Thoracic aorta (tissue), 2 donors: ENCODE results near the gene LYRM4. TPM values are rescaled to one million over a fixed set of nuclear protein-coding genes. Genes with fewer than 3 reads are reported as not detected.

Experiments used
- ATAC-seq: fragments of 150-250 bp; one replicate; pipeline ENCODE4 v1.8.0; 2017; ENCODE audit warnings: low read depth; ENCODE audit not compliant: insufficient number of reproducible peaks, low FRiP score
- DNase-seq: peaks from one replicate; pipeline ENCODE4 v3.0.0-alpha.2; 2020; ENCODE audit warnings: low spot score
- H3K27ac ChIP-seq, 2 donors: fragments of 200-600 bp; sonication (generic); 1 replicate in 1 of 2; 2 replicates in 1 of 2; pipeline ENCODE4 v1.5.1; 2016; ENCODE audit warnings: mild to moderate bottlenecking in 2 of 2, moderate library complexity in 2 of 2
- H3K27me3 ChIP-seq: fragments of 200-600 bp; sonication (generic); replicated peaks from 2 replicates; pipeline ENCODE4 v1.6.0; 2016; ENCODE audit warnings: mild to moderate bottlenecking; ENCODE audit not compliant: insufficient read depth
- H3K36me3 ChIP-seq: fragments of 200-600 bp; sonication (generic); one replicate; pipeline ENCODE4 v1.5.1; 2016
- H3K4me1 ChIP-seq, 2 donors: fragments of 200-600 bp; sonication (generic); 1 replicate in 1 of 2; 2 replicates in 1 of 2; pipeline versions ENCODE4 v1.5.1 to v1.6.0; 2016; ENCODE audit warnings: low read depth in 2 of 2, mild to moderate bottlenecking in 1 of 2; ENCODE audit not compliant: control insufficient read depth in 1 of 2
- H3K4me3 ChIP-seq: fragments of 200-600 bp; sonication (generic); 2 replicates; pipeline ENCODE4 v1.5.1; 2016; ENCODE audit warnings: mild to moderate bottlenecking
- H3K9me3 ChIP-seq: fragments of 200-600 bp; sonication (generic); 2 replicates; pipeline ENCODE4 v1.5.1; 2016
- total RNA-seq, 2 donors: library from RNA; depleted of rRNA; stranded (reverse); fragments of >200 nt; gene quantifications; one replicate each; pipeline versions ENCODE4 v1.1.0 to v1.2.3, GENCODE V29; 2016
- TF ChIP-seq, protein P1 (sequence below): fragments of 200-600 bp; sonication (generic); IDR thresholded peaks from one replicate; pipeline ENCODE4 v1.5.1; 2019; ENCODE audit warnings: antibody characterized with exemption

LYRM4 gene
- total RNA-seq, 2 donors from 2014 or later: 6.9 to 27.2 TPM

DNA sequence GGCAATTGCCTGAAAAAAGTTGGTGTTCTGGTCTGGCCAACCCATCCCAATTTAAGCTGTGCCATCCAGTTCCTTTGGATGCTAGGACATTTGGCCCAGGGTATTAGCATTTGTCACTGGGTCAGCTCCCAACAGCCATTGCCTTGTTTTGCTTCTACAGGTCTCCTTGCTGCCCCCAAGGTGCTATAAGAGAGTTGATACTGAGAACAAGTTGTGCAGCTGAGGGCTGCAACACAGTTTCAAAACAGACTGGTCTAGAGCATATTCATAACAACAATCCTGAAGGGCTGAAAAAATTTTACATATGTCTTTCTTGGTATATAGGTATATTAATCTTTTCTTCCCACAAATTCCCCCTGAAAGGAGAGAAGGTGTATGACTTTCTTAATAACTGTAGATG is 61.0 kb downstream of the LYRM4 start:
- Histone ChIP-seq H3K27ac (no peak overlapping the region), H3K9me3 (no peaks in the 10 kb centered on the region), H3K27me3 (no peaks in the 10 kb centered on the region), H3K4me3 (no peak overlapping the region), H3K4me1 (peaks cover 6 to 21% of the 10 kb centered on the region in 2 donors), H3K36me3 (no peaks in the 10 kb centered on the region)
- DNase-seq (no peak), ATAC-seq (no peak)
- TF ChIP-seq, protein P1, sequence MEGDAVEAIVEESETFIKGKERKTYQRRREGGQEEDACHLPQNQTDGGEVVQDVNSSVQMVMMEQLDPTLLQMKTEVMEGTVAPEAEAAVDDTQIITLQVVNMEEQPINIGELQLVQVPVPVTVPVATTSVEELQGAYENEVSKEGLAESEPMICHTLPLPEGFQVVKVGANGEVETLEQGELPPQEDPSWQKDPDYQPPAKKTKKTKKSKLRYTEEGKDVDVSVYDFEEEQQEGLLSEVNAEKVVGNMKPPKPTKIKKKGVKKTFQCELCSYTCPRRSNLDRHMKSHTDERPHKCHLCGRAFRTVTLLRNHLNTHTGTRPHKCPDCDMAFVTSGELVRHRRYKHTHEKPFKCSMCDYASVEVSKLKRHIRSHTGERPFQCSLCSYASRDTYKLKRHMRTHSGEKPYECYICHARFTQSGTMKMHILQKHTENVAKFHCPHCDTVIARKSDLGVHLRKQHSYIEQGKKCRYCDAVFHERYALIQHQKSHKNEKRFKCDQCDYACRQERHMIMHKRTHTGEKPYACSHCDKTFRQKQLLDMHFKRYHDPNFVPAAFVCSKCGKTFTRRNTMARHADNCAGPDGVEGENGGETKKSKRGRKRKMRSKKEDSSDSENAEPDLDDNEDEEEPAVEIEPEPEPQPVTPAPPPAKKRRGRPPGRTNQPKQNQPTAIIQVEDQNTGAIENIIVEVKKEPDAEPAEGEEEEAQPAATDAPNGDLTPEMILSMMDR: no peak

DNA sequence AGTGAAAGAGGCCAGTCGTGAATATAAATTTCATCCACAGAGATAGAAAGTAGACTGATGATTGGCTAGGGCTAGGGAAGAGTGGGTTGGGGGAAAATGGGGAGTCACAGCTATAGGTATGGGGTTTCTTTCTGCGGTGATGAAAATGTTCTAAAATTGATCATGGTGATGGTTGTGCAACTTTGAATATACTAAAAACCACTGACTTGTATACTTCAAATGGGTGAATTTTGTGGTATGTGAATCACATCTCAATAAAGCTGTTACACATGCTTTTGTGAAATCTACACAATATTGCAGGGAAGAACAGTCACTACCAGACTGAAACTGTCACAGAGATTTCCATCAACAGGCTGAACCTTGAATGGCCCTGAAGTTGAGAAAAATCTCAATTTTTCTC is 61.5 kb downstream of the LYRM4 start:
- peaks cover 3 to 17% of the 10 kb centered on the region in 2 donors for H3K4me1 ChIP-seq
- no peaks in the 10 kb centered on the region for H3K27me3 ChIP-seq
- TF ChIP-seq, protein P1: no peak
- H3K4me3 ChIP-seq: no peak overlapping the region
- no peaks in the 10 kb centered on the region for H3K36me3 ChIP-seq
- H3K9me3 ChIP-seq: no peaks in the 10 kb centered on the region
- ATAC-seq (no peak), DNase-seq (no peak)
- H3K27ac ChIP-seq: no peak overlapping the region

DNA sequence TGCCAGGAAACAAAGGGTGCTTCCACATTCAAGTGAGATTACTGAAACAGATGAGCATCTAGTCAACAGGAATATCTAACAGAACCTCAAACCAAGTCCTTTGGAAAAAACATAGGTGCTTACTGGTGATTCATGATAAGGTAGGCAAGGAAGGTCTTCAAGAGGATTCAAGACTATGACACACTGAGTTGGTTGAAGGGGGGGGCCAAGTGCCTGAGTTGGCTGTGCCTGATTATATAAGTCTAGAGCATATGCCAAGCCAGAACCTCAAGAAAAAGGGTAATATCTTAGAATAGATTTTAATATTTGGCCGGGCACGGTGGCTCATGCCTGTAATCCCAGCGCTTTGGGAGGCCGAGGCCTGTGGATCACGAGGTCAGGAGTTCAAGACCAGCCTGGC is 63.7 kb downstream of the LYRM4 start:
- TF ChIP-seq, protein P1: no peak
- Histone ChIP-seq H3K36me3 (no peaks in the 10 kb centered on the region), H3K27ac (no peak overlapping the region), H3K27me3 (no peaks in the 10 kb centered on the region), H3K4me3 (no peak overlapping the region), H3K9me3 (no peaks in the 10 kb centered on the region), H3K4me1 (peaks cover 3 to 12% of the 10 kb centered on the region in 2 donors)
- no peak for DNase-seq
- ATAC-seq: no peak

DNA sequence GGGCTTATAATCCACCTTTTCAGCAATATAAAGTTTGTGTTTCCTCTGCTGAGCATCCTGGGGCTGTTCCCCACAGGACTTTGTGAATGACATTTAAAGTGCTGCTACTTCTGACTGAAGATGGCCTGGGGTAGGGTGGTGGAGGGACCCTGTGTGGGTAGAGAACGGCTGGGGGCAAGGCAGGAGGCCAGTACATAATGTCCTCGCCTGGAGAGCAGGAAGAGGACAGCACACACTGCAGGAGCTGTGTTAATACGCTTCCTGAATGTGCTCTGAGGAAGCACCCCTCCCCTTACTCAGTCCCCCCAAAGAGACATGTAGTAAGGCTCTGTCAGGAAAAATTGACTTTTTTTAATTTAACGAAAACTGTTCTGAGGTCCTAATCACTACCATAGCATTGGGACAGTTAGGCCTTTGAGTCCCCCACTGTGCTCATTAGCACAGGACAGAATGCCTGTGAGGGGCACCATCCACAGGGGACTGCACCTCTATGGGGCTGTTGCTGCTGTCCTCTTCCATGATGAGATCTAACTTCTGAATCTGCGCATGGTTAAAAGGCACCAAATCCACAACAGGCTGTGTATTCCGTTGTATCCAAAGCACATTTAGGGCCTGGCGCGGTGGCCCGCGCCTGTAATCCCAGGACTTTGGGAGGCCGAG is 68.5 kb downstream of the LYRM4 start:
- H3K27ac ChIP-seq: no peak overlapping the region
- no peak for ATAC-seq
- H3K4me3 ChIP-seq: no peak overlapping the region
- DNase-seq: no peak
- no peaks in the 10 kb centered on the region for H3K27me3 ChIP-seq
- H3K4me1 ChIP-seq: peaks cover 0 to 9% of the 10 kb centered on the region in 2 donors
- TF ChIP-seq, protein P1: no peak
- H3K36me3 ChIP-seq: no peaks in the 10 kb centered on the region
- no peaks in the 10 kb centered on the region for H3K9me3 ChIP-seq

DNA sequence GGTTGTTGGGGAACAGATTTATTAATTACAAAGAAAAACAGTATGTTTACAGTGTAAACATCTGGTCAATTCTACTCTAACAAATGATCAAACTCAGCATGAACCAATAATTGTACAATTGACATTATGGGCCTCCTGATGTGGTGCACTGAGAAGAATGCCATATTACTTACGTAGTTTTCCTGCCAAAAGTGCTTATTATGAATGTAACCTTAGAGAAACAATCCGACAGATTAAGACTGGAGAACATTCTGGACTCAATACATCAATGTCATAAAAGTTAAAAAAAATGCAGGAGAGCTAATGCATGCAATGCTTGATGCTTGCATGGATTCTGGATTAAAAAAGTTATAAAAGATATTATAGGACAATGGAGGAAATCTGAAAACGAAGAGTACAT is 69.0 kb downstream of the LYRM4 start:
- Histone ChIP-seq H3K9me3 (no peaks in the 10 kb centered on the region), H3K27ac (no peak overlapping the region), H3K27me3 (no peaks in the 10 kb centered on the region), H3K4me3 (no peak overlapping the region), H3K36me3 (no peaks in the 10 kb centered on the region), H3K4me1 (peaks cover 0 to 9% of the 10 kb centered on the region in 2 donors)
- ATAC-seq (no peak), DNase-seq (no peak)
- TF ChIP-seq, protein P1: no peak
